Heart left ventricle (tissue), 13 donors: ENCODE results near the gene ITPR3.

ENCODE experiments used
- CTCF ChIP-seq, 12 donors: fragments of 200-600 bp; sonication (generic) in 4 of 12; IDR thresholded peaks; one replicate each; pipeline versions ENCODE4 v1.5.0 to v1.8.0; 2018 to 2022; ENCODE audit warnings: antibody characterized with exemption in 12 of 12, mild to moderate bottlenecking in 5 of 12
- POLR2A ChIP-seq, 2 donors: fragments of 450-650 bp; IDR thresholded peaks; one replicate each; pipeline ENCODE4 v1.6.1; 2017; ENCODE audit warnings: antibody characterized with exemption in 2 of 2, mild to moderate bottlenecking in 2 of 2, moderate library complexity in 2 of 2
- donor health status: ischemic (EF 13 %, LVEDD 7.1; RV severe dilation, severe dysfunction).
- donor health status: DM: no; HTN: yes; CAD: no.
- donor health status: DM: no; HTN: no; CAD: no.
- donor health status: ischemic (EF 25% LVEDD 6.9; RV normal size, moderate dysfunction).
- donor health status: ischemic (EF 25% LVEDD 5.7; RV mildly dilated, moderate dysfunction).
- donor health status: ischemic (EF 35%, LVEDD 5.7; RV mildly dilated, moderate dysfunction).
- donor health status: nonischemic (EF 11% LVEDD 7.7; RV severe dilation, severe dysfunction).
- donor health status: DM: yes; HTN: yes; CAD: no.
- donor health status: PGD.
- donor health status: ischemic (EF 29% LVEDD 5.4; RV normal size, mild dysfunction).
- donor health status: nonischemic (EF 23%, LVEDD 6.1; RV moderate dilation, normal function).

GRCh38 chr6:33606642-33607041, 14.5 kb upstream of the ITPR3 start:
- no peak for TF ChIP-seq CTCF (IDR thresholded peaks at IDR 0.05)
- TF ChIP-seq POLR2A (IDR thresholded peaks at IDR 0.05), result no peak
